GM12872 (cell line): ENCODE data around the gene CENPB.
A peak's percentile ranks its signal among the peaks of the same experiment; 100 is the strongest.

Experiments
- CTCF ChIP-seq: IDR thresholded peaks from 3 replicates; pipeline ENCODE4 v1.5.1; 2011; ENCODE audit warnings: low read depth, mild to moderate bottlenecking, low read length, moderate library complexity; ENCODE audit not compliant: insufficient read depth

CENPB gene

DNA sequence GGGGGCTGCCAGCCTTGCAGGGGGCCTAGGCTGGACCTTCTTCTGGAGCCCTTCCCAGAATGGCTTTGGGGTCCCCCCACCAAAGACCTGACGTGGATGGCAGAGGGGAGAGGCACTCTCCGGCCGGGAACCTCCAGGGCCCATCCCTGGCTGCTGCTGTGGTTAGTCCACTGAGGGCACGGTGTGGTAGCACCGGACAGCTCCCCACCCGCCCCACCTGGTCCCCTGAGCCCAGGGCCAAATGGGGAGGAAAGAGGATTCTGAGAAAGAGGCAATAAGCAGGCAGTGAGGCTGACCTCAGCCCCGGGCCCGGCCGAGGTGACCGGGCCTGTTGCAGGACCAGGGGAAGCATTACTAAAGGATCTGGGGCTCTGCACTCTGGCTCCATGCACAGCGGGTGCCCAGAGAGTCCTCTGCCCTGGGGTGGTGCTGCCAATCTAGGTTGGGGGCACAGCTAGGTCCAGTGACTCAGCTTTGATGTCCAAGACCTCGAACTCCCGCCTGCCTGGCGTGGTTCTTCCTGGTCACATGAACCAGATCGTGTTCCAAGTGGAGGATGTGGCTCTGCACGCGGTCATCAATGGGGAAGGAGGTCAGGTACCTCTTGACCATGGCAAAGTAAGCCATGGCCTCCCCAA is 2.2 kb downstream of the CENPB start:
- TF ChIP-seq CTCF: no peak

DNA sequence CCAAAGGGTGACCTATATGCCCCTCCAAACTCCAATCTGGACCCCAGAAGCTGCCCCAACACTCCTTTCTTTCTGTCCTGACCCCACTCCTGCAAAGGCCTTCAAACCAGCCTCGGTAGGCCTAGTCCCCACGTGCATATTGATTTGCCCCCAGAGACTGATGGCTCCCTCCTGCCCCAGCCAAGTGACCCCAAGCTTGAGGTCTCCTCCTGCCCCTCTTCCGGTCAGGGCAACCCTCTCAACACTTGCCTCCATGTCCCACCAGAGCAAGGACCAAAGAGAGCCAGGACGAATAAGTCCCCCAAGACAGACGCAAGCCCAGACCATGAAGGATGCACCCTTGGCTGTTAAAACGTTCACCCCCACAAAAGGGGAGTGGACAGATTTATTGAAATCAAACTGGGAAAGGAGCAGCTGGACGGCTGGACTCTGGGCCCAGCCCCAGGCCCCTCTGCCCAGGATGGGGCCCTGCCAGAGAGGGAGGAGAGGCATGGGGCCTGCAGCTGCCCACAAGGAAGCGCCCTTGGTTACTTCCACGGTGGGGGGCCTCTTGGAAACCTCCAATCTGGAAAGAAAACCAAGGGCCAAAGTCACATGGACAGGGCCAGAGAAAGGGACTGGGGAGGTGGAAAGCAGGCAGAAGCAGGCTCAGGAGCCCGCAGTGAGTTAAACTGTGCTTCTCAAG is 2.9 kb downstream of the CENPB start:
- no peak for TF ChIP-seq CTCF

DNA sequence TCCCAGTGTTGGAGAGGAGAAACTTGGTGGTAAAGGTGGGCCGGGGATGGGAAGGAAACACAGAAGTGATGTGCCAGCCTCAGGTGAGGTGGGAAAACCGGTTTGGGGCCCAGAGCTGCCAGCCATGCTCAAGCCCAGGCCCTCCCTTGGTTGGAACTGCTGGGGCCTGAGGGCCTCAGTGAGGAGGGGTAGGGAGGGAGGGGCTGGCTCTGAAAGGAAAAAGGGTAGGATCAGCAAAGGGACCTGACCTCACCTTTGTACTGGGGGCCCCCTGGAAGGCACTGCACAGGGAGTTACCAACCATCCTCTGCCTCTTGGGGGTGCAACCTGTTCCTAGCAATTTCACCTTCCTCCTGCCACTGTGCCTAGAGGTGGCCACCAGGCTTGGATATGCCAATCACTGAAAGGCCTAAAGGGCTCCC is 3.5 kb downstream of the CENPB start:
- no peak for TF ChIP-seq CTCF

DNA sequence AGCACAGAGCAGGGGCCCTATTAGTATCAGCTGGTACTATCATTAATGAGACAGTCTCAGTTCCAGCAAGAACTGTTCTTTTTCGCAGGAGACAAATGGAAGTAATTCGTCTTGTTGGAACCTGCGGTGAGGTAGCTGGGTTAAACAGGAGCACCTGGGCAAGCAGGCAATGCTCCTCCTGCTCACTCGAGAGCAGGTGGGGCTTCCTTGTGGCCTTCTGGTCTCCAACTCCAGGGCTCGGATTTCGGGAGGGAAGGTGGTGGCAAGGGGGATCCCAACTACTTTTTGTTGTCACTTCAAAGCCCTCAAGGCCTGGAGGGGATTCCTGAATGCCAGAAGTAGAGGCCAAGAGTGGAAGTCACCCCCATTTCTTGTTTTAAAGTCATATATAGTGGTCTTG is 3.9 kb downstream of the CENPB start:
- TF ChIP-seq CTCF: no peak

- TF ChIP-seq CTCF: peak; percentile 36; the same call in 1 of the 3 replicates
Observed at GRCh38 chr20:3781153-3781910, 5.2 kb downstream of the CENPB start, which contains the start of gene SPEF1. SPEF1 (minus strand) TSS chr20:3781448; CDS start chr20:3781287, 161 bp downstream.

DNA sequence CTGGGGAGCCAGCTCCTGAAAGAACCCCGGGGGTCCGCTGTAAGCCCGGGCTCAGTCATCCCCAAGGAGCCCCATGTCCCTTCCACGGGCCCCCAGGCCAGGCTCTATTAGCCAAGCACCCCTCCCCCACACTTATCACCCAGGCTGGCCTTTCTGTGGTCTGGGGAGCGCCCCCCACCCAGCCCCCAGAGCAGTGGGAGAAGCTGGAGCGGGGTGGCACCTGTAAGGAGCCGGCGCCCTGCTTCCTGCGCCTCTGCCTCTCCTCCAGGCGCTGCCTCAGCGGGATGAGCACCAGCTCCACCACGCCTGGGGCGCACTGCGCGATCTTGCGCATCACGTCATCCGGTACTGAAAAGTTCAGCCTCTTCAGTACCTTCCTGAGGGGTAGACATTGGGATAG is 7.6 kb downstream of the CENPB start:
- no peak for TF ChIP-seq CTCF
